Stimulated activated CD4-positive, alpha-beta T cell treated with anti-CD3 and anti-CD28 coated beads, Interleukin-2, amount 100 ng/mL, for 24 hours (primary cell): ENCODE measurements around the gene TRIM49C.
"Not testable (repeated sequence)": the region's sequence is repeated elsewhere in the genome, so short reads cannot be mapped to it uniquely, and the experiment has no call there.

ENCODE experiments used
- DNase-seq, 2 donors: peaks; one replicate each; pipeline ENCODE4 v3.0.0-alpha.2; 2020

The TRIM49C gene

GRCh38 chr11:90030806-90031205, at the start of gene TRIM49C:
Gene TRIM49C (plus strand): TSS chr11:90031106. CDS start chr11:90035212, 4,106 bp downstream.
- not testable (repeated sequence) for DNase-seq

GRCh38 chr11:90024184-90024583, 6.7 kb upstream of the TRIM49C start:
- not testable (repeated sequence) for DNase-seq

- DNase-seq = peak in 1 of 2 donors; percentile 0
Measured at GRCh38 chr11:90051591-90052209, 20.8 kb downstream of the TRIM49C start.

- peak in 1 of 2 donors; percentile 4 for DNase-seq
Measured at GRCh38 chr11:90052311-90052710, 21.4 kb downstream of the TRIM49C start.

GRCh38 chr11:90053545-90053944, 22.6 kb downstream of the TRIM49C start:
- DNase-seq = not testable (repeated sequence)

- DNase-seq = not testable (repeated sequence)
Measured at GRCh38 chr11:90085650-90086049, 54.7 kb downstream of the TRIM49C start, which contains the start of gene UBTFL1. Gene UBTFL1 (plus strand): TSS chr11:90085950. CDS start chr11:90085950, 0 bp downstream.

GRCh38 chr11:90088731-90089130, 57.8 kb downstream of the TRIM49C start:
- DNase-seq = not testable (repeated sequence)
